B cell (primary cell): ENCODE measurements around the gene KCNN1. TPM values are rescaled to one million over a fixed set of nuclear protein-coding genes. Genes with fewer than 3 reads are reported as not detected.

Experiments used
- ATAC-seq: fragments of 200-7000 bp; cut with Tn5 transposase; one replicate; pipeline ENCODE4 v1.10.0; 2021; ENCODE audit warnings: low read depth, mild to moderate bottlenecking, moderate number of reproducible peaks, moderate library complexity
- CTCF ChIA-PET: fragments of 350-600 bp; sonication (Branson Sonifier 250); formaldehyde crosslinking; loops from one replicate; lab custom pipeline; 2021; ENCODE audit warnings: antibody characterized with exemption, inconsistent platforms; lab: Charles Lee
- POLR2A ChIA-PET: fragments of 350-600 bp; sonication (Branson Sonifier 250); formaldehyde crosslinking; loops from one replicate; lab custom pipeline; 2021; ENCODE audit warnings: antibody characterized with exemption; lab: Charles Lee
- DNase-seq: peaks from one replicate; pipeline ENCODE4 v3.0.0; 2013
- H2AFZ ChIP-seq: 2 replicates; pipeline ENCODE4 v1.6.1; 2012; ENCODE audit warnings: mild to moderate bottlenecking, low read depth, low read length; ENCODE audit not compliant: insufficient read depth, poor library complexity, severe bottlenecking
- H3K27ac ChIP-seq, 2 donors: 1 replicate in 1 of 2; 2 replicates in 1 of 2; pipeline ENCODE4 v1.5.1; 2012 to 2013; ENCODE audit warnings: low read length in 2 of 2, mild to moderate bottlenecking in 2 of 2, moderate library complexity in 1 of 2
- H3K27me3 ChIP-seq, 4 experiments: fragments of 200-600 bp in 1 of 4; sonication (generic) in 1 of 4; replicated peaks in 1 of 4; 1 replicate in 2 of 4; 2 replicates in 2 of 4; pipeline versions ENCODE4 v1.6.1 to v1.7.0; 2013 to 2016; ENCODE audit warnings: low read length in 3 of 4, mild to moderate bottlenecking in 2 of 4, mixed read lengths in 1 of 4, moderate library complexity in 1 of 4; ENCODE audit not compliant: insufficient read depth in 4 of 4, control insufficient read depth in 3 of 4; ENCODE audit errors: control extremely low read depth in 1 of 4
- H3K36me3 ChIP-seq, 2 experiments: replicated peaks in 1 of 2; 1 replicate in 1 of 2; 2 replicates in 1 of 2; pipeline versions ENCODE4 v1.6.1 to v1.7.1; 2013; ENCODE audit warnings: low read length in 1 of 2; ENCODE audit not compliant: insufficient read depth in 2 of 2, control insufficient read depth in 1 of 2; ENCODE audit errors: control extremely low read depth in 1 of 2, extremely low read depth in 1 of 2
- H3K4me1 ChIP-seq, 2 donors: fragments of 200-600 bp in 1 of 2; sonication (generic) in 1 of 2; 1 replicate in 1 of 2; 2 replicates in 1 of 2; pipeline versions ENCODE4 v1.5.1 to v1.6.1; 2013 to 2017; ENCODE audit warnings: low read length in 2 of 2; ENCODE audit not compliant: control insufficient read depth in 2 of 2, insufficient read depth in 2 of 2
- H3K4me2 ChIP-seq: replicated peaks from 2 replicates; pipeline ENCODE3; 2012; ENCODE audit warnings: mild to moderate bottlenecking, low read depth, low read length; ENCODE audit not compliant: poor library complexity, severe bottlenecking
- H3K4me3 ChIP-seq, 5 experiments: fragments of 200-600 bp in 1 of 5; sonication (generic) in 1 of 5; 1 replicate in 3 of 5; 2 replicates in 2 of 5; pipeline versions ENCODE4 v1.5.1 to v1.7.0; 2011 to 2016; ENCODE audit warnings: low read length in 4 of 5, mild to moderate bottlenecking in 4 of 5, low read depth in 2 of 5, control low read depth in 1 of 5, moderate library complexity in 1 of 5; ENCODE audit not compliant: insufficient read depth in 1 of 5; ENCODE audit errors: control extremely low read depth in 1 of 5, extremely low read depth in 1 of 5
- H3K79me2 ChIP-seq: fragments of 200-600 bp; sonication (generic); one replicate; pipeline ENCODE4 v1.6.0; 2016; ENCODE audit warnings: low read length; ENCODE audit not compliant: control insufficient read depth, insufficient read depth
- H3K9ac ChIP-seq: fragments of 200-600 bp; sonication (generic); 2 replicates; pipeline ENCODE4 v1.6.1; 2017; ENCODE audit warnings: mild to moderate bottlenecking, low read length, moderate library complexity
- H3K9me3 ChIP-seq, 3 donors: one replicate each; pipeline versions ENCODE4 v1.6.1 to v1.7.1; 2013; ENCODE audit warnings: low read length in 2 of 3; ENCODE audit not compliant: control insufficient read depth in 2 of 3, insufficient read depth in 1 of 3; ENCODE audit errors: control extremely low read depth in 1 of 3
- H4K20me1 ChIP-seq: 2 replicates; pipeline ENCODE4 v1.6.0; 2012; ENCODE audit warnings: mild to moderate bottlenecking, low read length; ENCODE audit not compliant: insufficient read depth, control insufficient read depth, poor library complexity, severe bottlenecking
- H3K27ac Mint-ChIP-seq: one replicate; pipeline ENCODE4 v1.8.0; 2021; ENCODE audit warnings: mixed read lengths
- H3K27me3 Mint-ChIP-seq: one replicate; pipeline ENCODE4 v1.8.0; 2021; ENCODE audit warnings: mixed read lengths
- H3K4me1 Mint-ChIP-seq: one replicate; pipeline ENCODE4 v1.8.0; 2021; ENCODE audit warnings: mixed read lengths
- H3K4me3 Mint-ChIP-seq: one replicate; pipeline ENCODE4 v1.8.0; 2021; ENCODE audit warnings: mixed read lengths
- H3K9me3 Mint-ChIP-seq: one replicate; pipeline ENCODE4 v1.8.0; 2022; ENCODE audit warnings: mixed read lengths; ENCODE audit not compliant: insufficient read depth
- CTCF ChIP-seq: fragments of 200-600 bp; IDR thresholded peaks from one replicate; pipeline ENCODE4 v1.8.0; 2022; ENCODE audit warnings: antibody characterized with exemption, mild to moderate bottlenecking
- EZH2 ChIP-seq: IDR thresholded peaks from 2 replicates; pipeline ENCODE4 v1.6.1; 2012; ENCODE audit warnings: borderline replicate concordance, low read depth, mild to moderate bottlenecking, moderate library complexity, low read length; ENCODE audit not compliant: insufficient read depth, poor library complexity, severe bottlenecking
- WGBS: methylation state at CpG from one replicate; pipeline ENCODE4 v1.1.5; 2013; ENCODE audit warnings: missing lambda C conversion rate; ENCODE audit not compliant: insufficient coverage; 5-methylcytosine and 5-hydroxymethylcytosine counted together
- intact Hi-C: fragments of 100-400 bp; cut with micrococcal nuclease; formaldehyde crosslinking; loops from one replicate; pipeline ENCODE4 v1.10.0; 2022
- polyA plus RNA-seq: library from polyadenylated mRNA; depleted of rRNA; stranded (reverse); fragments of >200 nt; gene quantifications from 2 replicates; pipeline ENCODE4 v1.2.3, GENCODE V29; 2012
- total RNA-seq, 2 donors: library from RNA; stranded (reverse); fragments of 120-200 nt in 1 of 2; gene quantifications; 1 replicate in 1 of 2; 2 replicates in 1 of 2; pipeline versions ENCODE4 v1.2.3 to v1.2.4, GENCODE V29; 2013 to 2022

The KCNN1 gene
- total and polyA plus RNA-seq, 2 donors (not counting 1 experiment from before 2014, with no cell fraction given) = 0.04 TPM; not detected in 1

GRCh38 chr19:18013210-18014111, 46.6 kb downstream of the KCNN1 start:
- peaks cover 10 to 59% of the 10 kb centered on the region in 2 experiments for H3K36me3 ChIP-seq
- H3K27ac Mint-ChIP-seq = peak overlapping the region; percentile 88
- peaks cover 20% of the 10 kb centered on the region for H3K79me2 ChIP-seq
- ChIA-PET CTCF (interaction anchor here (0.5 to 23.7 kb wide), 5 partner anchors 10 to 171 kb away, joined by 3 to 345 read pairs (median 3); no protein-coding TSS in a partner anchor), POLR2A (interaction anchor here (0.6 to 10.2 kb wide), 4 partner anchors 8 to 91 kb away, joined by 3 to 137 read pairs (median 26); no protein-coding TSS in a partner anchor)
- peaks cover 34% of the 10 kb centered on the region for H4K20me1 ChIP-seq
- H3K27me3 Mint-ChIP-seq = no peaks in the 10 kb centered on the region
- peak overlapping the region; percentile 53 for H3K4me3 Mint-ChIP-seq
- DNase-seq (peak; percentile 32), ATAC-seq (no peak)
- peaks cover 16 to 41% of the 10 kb centered on the region in 2 donors for H3K4me1 ChIP-seq
- H3K9ac ChIP-seq = no peak overlapping the region
- no peak overlapping the region for H3K4me2 ChIP-seq
- WGBS = 92% methylated on average over 14 of the region's 17 CpGs
- no peak overlapping the region for H3K4me3 ChIP-seq
- H3K9me3 Mint-ChIP-seq = no peaks in the 10 kb centered on the region
- H3K9me3 ChIP-seq = no peaks in the 10 kb centered on the region
- TF ChIP-seq EZH2 (no peak), CTCF (no peak)
- intact Hi-C loops = no loop called here
- H3K27ac ChIP-seq = peak overlapping the region in 1 of 2 donors; percentile 56
- peaks cover 60% of the 10 kb centered on the region for H3K4me1 Mint-ChIP-seq
- H3K27me3 ChIP-seq = no peaks in the 10 kb centered on the region
- H2AFZ ChIP-seq = no peak overlapping the region
